Measurements from ENCODE around the gene HDAC9.

- no peak for TF ChIP-seq POLR2AphosphoS5 (IDR thresholded peaks at IDR 0.05; ENCODE audit: low read depth, low read length)
- no peak for TF ChIP-seq POLR2A (IDR thresholded peaks at IDR 0.05; ENCODE audit: low read depth, low read length)
- no peak for TF ChIP-seq TAF1 (IDR thresholded peaks at IDR 0.05; ENCODE audit: borderline replicate concordance, low read depth, low read length)
Measured at GRCh38 chr7:18872344-18872743, 376.8 kb downstream of the HDAC9 start.

Measured in GM12892 (cell line).